K562 (cell line): ENCODE results near the gene GJA1. TPM values are rescaled to one million over a fixed set of nuclear protein-coding genes. Genes with fewer than 3 reads are reported as not detected.

Experiments
- ATF7 ChIP-seq: fragments of 450-650 bp; IDR thresholded peaks from 2 replicates; pipeline ENCODE4 v1.7.1; 2014; ENCODE audit warnings: mild to moderate bottlenecking, moderate library complexity
- GTF2A2 ChIP-seq: IDR thresholded peaks from 2 replicates; pipeline ENCODE4 v1.6.1; 2016; ENCODE audit warnings: mild to moderate bottlenecking, missing genetic modification characterization, missing compliant biosample characterization
- ILK ChIP-seq: fragments of 450-650 bp; IDR thresholded peaks from 2 replicates; pipeline ENCODE4 v1.6.1; 2016; ENCODE audit warnings: missing genetic modification characterization, low read depth, mild to moderate bottlenecking, missing compliant biosample characterization, moderate library complexity, borderline replicate concordance
- KDM2B ChIP-seq: fragments of 250-450 bp; sonication (Bioruptor Pico); IDR thresholded peaks from 2 replicates; pipeline ENCODE4 v1.8.0; 2021; ENCODE audit warnings: mild to moderate bottlenecking, moderate library complexity
- POLR3G ChIP-seq: IDR thresholded peaks from 2 replicates; pipeline ENCODE4 v1.6.1; 2011; ENCODE audit not compliant: insufficient read length, insufficient replicate concordance; ENCODE audit errors: extremely low read depth
- SAFB ChIP-seq: fragments of 200-400 bp; formaldehyde crosslinking; IDR thresholded peaks from 2 replicates; pipeline ENCODE4 v1.6.1; 2017; ENCODE audit warnings: low read depth, low read length, borderline replicate concordance
- ZNF140 ChIP-seq: fragments of 250-450 bp; sonication (Bioruptor Pico); IDR thresholded peaks from 2 replicates; pipeline ENCODE4 v1.8.0; 2021; ENCODE audit warnings: moderate library complexity, mild to moderate bottlenecking, inconsistent platforms
- polyA plus RNA-seq, 8 experiments: library from polyadenylated mRNA; depleted of rRNA in 4 of 8; stranded (reverse) in 5 of 8; unstranded in 3 of 8; fragments of >200 nt; fragmentation: Nextera tagmentation in 2 of 8; fragmentation: Illumina TruSeq in 1 of 8; extraction: Ambion mirVana in 2 of 8; extraction: Trizol in 1 of 8; gene quantifications; 2 replicates each; pipeline versions ENCODE4 v1.2.1 to v1.2.3, GENCODE V29; 2011 to 2014; ENCODE audit warnings: inconsistent platforms in 1 of 8, missing spikeins in 1 of 8
- small RNA-seq: library from RNA; depleted of rRNA; stranded (forward); fragments of <200 nt; gene quantifications from one replicate; pipeline ENCODE3, GENCODE V24; 2014
- total RNA-seq, 7 experiments: library from RNA; depleted of rRNA in 6 of 7; stranded (reverse); fragments of >200 nt in 6 of 7; fragmentation: Illumina TruSeq in 2 of 7; extraction: Trizol in 2 of 7; gene quantifications; 2 replicates each; pipeline versions ENCODE4 v1.2.1 to v1.2.3, GENCODE V29; 2011 to 2021; ENCODE audit warnings: low replicate concordance in 1 of 7
- TF ChIP-seq, protein P1 (sequence below): fragments of 450-650 bp; IDR thresholded peaks from 2 replicates; pipeline ENCODE4 v1.6.1; 2018; ENCODE audit not compliant: partially characterized antibody

GJA1 gene
- total and polyA plus RNA-seq, 9 of the 15 experiments (the other 6 are each of a cell fraction or from before 2014, with no cell fraction given): 0.04 to 0.58 (median 0.06) TPM; not detected in 4

DNA sequence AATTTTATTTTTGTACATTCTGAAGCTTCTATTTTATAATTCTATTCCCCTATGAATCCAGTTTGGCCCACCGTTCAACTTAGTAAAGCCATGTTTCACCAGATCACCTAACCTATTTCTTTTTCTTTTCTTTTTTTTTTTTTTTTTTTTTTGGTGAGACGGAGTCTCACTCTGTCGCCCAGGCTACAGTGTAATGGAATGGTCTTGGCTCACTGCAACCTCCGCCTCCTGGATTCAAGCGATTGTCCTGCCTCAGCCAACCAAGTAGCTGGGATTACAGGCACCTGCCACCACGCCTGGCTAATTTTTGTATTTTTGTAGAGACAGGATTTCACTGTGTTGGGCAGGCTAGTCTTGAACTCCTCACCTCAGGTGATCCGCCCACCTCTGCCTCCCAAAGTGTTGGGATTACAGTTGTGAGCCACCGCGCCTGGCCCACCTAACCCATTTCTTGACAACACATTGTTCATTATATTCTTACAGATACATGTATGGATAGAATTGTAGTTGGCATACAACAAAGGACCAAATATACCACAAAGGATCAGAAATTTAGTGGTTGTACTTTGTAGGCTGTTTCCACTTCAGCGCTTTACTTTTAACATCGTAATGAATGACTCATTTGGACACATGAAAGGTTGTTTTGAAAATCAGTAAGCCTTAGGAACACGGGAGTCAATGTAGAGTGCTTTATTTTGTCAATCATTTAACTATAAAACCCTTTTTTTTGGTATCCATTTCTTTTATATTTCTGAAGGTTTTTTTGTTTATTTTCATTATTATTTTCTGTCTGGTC is 63.2 kb downstream of the GJA1 start (continued):
- no peak for TF ChIP-seq ILK (tag)
- TF ChIP-seq ATF7: no peak
- no peak for TF ChIP-seq ZNF140
- no peak for TF ChIP-seq GTF2A2 (tag)
- TF ChIP-seq, protein P1, sequence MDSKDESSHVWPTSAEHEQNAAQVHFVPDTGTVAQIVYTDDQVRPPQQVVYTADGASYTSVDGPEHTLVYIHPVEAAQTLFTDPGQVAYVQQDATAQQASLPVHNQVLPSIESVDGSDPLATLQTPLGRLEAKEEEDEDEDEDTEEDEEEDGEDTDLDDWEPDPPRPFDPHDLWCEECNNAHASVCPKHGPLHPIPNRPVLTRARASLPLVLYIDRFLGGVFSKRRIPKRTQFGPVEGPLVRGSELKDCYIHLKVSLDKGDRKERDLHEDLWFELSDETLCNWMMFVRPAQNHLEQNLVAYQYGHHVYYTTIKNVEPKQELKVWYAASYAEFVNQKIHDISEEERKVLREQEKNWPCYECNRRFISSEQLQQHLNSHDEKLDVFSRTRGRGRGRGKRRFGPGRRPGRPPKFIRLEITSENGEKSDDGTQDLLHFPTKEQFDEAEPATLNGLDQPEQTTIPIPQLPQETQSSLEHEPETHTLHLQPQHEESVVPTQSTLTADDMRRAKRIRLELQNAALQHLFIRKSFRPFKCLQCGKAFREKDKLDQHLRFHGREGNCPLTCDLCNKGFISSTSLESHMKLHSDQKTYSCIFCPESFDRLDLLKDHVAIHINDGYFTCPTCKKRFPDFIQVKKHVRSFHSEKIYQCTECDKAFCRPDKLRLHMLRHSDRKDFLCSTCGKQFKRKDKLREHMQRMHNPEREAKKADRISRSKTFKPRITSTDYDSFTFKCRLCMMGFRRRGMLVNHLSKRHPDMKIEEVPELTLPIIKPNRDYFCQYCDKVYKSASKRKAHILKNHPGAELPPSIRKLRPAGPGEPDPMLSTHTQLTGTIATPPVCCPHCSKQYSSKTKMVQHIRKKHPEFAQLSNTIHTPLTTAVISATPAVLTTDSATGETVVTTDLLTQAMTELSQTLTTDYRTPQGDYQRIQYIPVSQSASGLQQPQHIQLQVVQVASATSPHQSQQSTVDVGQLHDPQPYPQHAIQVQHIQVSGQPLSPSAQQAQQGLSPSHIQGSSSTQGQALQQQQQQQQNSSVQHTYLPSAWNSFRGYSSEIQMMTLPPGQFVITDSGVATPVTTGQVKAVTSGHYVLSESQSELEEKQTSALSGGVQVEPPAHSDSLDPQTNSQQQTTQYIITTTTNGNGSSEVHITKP: no peak
- no peak for TF ChIP-seq SAFB
- TF ChIP-seq POLR3G: no peak
- no peak for TF ChIP-seq KDM2B (CRISPR knock-in tag)

Small RNA genes lying within 50 kb of the gene (small RNA-seq; reads per million reads assigned to genes)
- not detected for gene RNU4-35P

Other genes starting within 250 kb of the GJA1 start
- gene TBC1D32, start 101.2 kb upstream of the GJA1 start, total RNA-seq (2014; rRNA removed): 2.9 and 3.8 TPM in 2 replicates
- gene TBC1D32, start 101.2 kb upstream of the GJA1 start, total RNA-seq (2014; rRNA removed; fragmentation: Illumina TruSeq; extraction: Trizol): 9.6 and 11.1 TPM in 2 replicates
- 6.5 and 6.7 TPM in 2 replicates for gene TBC1D32, start 101.2 kb upstream of the GJA1 start, total RNA-seq (2015; rRNA removed; fragmentation: Illumina TruSeq; extraction: Trizol)
- gene TBC1D32, start 101.2 kb upstream of the GJA1 start, total RNA-seq (2021): 5.7 and 7.0 TPM in 2 replicates
- gene TBC1D32, start 101.2 kb upstream of the GJA1 start, polyA plus RNA-seq (2011; rRNA removed): 0.77 and 8.9 TPM in 2 replicates
- gene TBC1D32, start 101.2 kb upstream of the GJA1 start, polyA plus RNA-seq (2014; fragmentation: Illumina TruSeq; extraction: Trizol): 3.2 and 3.9 TPM in 2 replicates
- 1 to 10 TPM; 3.2 to 3.4 TPM for gene TBC1D32, start 101.2 kb upstream of the GJA1 start, polyA plus RNA-seq (2014; fragmentation: Nextera tagmentation; extraction: Ambion mirVana)
- 2.5 and 6.6 TPM in 2 replicates for gene TBC1D32, start 101.2 kb upstream of the GJA1 start, polyA plus RNA-seq (2014; rRNA removed)